ENCODE data around the gene RNASE4.
"Not testable (repeated sequence)": the region's sequence is repeated elsewhere in the genome, so short reads cannot be mapped to it uniquely, and the experiment has no call there.

Gene RNASE4, protein sequence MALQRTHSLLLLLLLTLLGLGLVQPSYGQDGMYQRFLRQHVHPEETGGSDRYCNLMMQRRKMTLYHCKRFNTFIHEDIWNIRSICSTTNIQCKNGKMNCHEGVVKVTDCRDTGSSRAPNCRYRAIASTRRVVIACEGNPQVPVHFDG

DNA sequence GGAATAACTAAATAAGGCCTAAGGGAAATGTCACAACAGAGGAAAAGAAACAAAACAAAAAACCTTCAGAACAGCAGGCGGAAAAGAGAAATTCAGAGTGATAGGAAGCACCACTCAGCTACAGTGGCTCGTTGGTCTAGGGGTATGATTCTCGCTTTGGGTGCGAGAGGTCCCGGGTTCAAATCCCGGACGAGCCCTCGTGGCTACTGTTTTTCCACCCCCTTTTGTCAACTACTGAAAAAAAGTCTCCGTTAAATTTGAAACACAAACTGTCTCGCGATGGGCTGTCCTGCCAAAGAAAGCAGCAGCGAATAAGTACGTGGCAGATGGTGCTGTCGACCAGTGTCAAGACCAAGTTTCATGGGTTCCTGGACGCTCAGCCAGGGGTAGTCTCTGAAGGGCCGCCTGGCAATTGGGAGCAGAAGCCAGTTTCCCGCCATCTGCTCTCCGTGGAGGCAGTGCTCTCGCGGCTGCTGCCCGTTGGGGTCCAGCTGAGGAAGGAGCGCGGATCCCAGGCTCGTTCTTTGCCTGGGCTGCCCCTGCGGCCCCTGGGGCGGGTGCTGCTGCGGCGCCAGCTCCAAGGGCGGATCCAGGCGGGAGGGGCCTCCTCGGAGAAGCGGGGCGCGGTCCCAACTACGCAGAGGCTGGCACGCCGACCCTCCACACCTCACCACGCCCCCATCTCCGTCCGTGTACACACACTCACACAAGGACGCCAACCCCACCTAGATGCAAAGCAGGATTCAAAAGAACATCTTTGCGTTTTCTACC, at the start of gene RNASE4:
TSS of gene RNASE4 (plus strand) at position 670 of the 771 bp plus-strand sequence. CDS start 14,812 bp downstream, outside the sequence.
- peak; percentile 91 to 92 for DNase-seq

DNA sequence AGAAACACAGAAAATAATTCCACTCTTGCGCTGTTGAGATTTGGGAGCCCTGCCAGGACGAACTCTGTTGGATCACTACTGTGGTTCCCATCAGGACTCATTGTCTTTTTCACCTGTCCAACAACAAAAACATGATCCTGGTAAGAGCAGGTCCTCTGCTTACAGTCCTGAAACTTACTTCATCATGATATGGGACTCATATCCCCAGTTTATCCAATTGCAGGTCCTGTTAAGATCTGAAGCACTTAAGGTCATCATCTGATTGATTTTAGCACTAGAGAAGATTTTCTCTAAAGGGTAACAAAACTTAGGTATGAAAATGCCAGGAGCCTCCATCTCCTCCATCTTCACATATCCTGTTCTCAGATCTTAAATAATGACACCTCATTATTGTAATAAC, 42.8 kb upstream of the RNASE4 start, which contains the start of gene OR6S1:
TSS of gene OR6S1 (minus strand) at position 101 of the 400 bp plus-strand sequence. CDS start at position 101, 0 bp downstream.
- DNase-seq = no peak

DNA sequence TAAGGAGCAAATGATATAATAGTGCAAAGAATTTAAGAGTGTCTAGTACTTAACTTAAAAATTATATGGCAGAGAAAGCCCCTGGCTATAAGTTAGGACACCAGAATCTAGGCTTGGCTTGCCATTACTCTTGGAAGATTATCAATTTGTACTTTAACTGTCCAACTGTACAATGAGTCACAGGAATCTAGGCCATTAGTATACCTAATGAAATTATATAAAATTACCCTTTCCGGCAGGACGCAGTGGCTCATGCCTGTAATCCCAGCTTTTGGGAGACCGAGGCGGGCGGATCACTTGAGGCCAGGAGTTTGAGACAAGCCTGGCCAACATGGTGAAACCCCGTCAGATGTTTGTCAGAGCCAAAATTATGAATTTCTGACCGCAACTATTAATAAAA, 42.2 kb upstream of the RNASE4 start:
- no peak for DNase-seq

DNA sequence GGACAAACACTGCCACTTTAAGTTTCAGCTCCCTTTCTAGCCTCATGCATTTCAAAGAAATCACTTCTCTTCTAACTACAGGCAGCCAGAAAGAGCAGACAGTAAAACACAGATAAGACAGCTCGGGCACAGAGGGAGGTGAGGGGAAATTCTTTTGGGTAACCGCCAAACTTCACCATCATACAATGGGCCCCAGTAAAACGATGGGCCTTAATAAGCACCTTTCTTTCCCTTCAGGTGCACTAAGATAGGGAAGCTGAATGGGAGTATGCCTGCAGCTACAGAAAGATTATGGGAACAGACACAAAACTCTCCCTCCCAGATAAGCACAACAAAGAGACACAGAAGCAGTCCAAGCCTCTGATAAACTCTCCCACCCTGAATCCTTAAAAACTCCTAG, 41.6 kb upstream of the RNASE4 start:
- DNase-seq = not testable (repeated sequence)

DNA sequence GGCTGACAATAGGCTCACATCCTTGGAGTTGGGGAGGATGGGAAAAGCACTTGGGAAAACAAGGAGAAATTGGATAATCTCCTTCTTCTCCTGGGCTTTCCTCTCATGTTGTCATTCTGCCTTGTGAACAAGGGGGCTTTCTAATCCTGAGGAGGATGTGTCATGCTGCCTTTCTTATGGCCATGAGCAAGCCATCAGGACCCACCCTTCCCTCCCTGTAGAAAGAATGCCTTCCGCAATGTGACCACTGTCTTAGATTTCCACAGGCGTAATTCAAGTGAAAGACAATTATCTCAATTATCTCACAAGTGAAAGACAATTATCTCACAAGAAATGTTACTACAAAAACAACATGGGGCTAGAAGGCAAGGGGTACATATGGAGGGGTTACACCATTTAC, 39.8 kb upstream of the RNASE4 start:
- DNase-seq = no peak

DNA sequence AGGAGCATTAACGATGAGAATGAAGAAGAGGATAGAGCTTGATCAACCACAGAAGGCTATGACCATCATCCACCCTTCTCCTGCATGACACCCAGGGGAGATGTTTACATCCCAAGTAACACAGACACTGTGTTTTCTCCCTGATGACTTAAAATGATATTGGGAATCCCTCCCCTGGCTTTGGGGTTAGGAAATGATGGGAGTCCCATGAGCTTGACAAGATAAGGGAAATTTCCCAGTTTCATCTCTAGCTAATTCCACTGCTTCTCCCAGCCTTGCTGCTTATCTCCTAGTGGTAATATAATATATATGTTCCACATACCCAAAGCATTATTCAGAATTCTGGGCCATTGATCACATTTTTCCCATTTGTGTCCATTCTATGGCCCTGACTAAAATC, 38.9 kb upstream of the RNASE4 start:
- no peak for DNase-seq

DNA sequence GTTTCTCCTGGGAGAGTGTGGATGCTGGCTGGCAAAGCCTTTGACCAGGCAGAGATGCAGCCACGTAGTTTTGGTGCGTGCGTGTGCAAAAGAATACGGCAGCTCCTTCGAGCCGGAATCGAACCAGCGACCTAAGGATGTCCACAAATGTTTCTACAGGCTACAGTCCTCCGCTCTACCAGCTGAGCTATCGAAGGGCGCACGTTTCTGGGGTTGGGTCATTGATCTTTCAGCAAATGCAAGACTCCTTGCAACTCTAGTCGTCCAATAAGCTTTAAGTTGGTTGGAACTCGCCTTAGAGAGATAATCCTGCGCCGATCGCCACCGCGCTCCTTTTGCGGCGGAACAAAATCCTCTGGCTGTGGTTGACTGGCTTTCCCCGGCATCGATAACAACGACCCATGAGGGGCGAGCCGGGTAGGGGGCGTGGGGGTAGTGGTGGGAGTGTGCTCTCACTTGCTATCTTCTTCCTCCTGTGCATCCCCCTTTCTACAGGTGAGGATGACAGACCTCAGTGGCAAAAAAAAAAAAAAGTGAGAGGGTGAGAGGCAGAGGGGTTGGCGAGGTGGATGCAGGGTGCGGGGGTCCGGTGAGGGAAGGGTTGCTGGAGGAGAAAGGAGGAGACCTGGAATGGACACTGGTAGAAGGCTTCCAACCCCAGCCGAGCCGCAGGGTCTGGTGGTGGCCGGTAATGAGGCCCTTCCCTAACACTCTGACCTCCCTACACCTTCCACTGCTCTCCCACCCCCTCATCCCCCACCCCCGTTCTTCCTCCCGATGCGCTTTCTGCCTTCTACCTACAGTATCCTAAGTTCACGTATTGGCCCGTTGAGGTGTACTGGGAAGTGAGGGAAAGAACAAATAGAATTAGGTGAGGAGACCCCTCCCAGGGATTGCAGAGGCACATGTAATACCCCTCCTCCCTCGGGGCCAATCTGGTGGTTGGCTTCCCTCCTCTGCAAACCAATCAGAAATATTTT, 31.1 kb upstream of the RNASE4 start:
- peak in 1 of 2 experiments; percentile 57 for DNase-seq

DNA sequence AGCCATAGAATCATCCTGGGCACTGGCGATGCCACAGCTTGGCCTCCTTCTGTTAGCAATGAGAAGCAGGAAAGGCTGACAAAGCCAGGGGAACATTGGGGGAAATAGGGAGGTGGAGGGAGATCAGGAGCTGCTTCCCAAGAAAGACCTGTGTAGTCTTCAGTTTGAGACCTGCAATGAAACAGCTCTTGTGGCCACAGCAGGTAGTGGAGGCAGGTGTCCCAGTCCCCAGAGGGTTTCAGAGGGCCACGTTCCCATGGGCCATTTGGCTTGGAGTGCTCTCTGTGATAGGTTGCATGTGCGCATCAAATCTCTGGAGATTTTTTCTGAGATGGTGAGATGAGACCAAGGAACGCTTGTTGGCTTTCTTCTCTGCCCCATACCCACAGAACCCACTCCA, 28.5 kb upstream of the RNASE4 start:
- DNase-seq = no peak

DNA sequence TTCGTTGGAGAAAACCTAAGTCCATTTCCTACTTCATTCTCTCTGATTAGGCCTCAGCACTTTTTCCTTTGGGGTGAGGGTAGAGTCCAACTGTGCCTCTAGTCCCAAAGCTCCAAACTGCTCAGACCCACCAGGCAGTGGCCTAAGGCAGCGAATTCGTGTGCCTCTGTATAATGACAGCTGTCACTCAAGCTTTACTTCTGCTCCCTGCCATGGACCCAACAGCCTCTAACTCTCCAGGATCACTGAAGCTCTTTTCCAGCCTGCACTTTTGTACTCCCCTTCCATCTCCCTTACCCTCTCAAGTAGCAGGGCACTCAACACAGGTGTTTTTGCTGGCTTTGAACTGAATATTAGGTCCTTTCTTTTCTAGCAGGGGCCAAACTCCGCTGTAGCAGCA, 28.1 kb upstream of the RNASE4 start:
- no peak for DNase-seq

DNA sequence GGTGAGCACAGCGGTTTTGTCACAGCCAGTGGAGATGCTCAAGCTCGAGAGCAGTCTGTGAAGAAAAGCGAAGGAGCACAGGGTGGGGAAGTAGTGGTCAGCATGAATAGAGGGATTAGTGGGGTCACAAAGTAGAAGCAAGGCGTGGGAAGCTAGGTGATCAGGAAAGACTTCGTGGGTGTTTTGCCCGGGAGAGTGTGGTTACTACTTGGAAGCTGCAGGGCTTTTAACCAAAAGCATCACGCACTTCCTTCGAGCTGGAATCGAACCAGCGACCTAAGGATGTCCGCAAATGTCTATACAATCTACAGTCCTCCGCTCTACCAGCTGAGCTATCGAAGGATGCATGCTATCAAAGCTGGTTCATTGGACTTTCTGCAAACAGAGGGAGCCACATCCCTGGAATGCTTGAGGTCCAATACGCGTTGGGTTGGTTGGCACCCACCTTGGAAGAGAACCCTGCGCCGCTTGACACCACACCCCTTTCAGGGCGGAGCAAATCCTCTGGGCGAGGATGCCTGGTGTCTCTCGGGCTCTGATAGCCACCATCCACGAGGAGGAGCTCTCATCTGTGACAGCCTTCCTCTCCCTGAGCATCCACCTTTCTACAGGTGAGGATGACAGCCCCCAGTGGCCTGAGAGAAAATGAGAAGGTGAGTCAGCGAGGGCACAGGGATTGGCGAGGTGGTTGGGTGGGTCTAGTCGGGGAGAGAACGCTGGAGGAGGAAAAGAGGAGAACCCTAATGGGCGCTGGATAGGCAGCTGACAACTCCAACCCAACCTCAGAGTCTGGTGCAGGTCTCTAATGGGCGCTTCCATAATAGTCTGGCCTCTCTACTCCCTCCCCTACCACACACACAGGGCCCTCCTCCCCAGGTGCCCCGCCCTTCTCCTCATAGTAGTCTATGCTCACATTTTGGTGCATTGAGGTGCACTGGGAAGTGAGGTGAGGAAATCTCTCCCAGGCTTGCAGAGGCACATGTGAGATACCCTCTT, 26.8 kb upstream of the RNASE4 start:
- no peak for DNase-seq

DNA sequence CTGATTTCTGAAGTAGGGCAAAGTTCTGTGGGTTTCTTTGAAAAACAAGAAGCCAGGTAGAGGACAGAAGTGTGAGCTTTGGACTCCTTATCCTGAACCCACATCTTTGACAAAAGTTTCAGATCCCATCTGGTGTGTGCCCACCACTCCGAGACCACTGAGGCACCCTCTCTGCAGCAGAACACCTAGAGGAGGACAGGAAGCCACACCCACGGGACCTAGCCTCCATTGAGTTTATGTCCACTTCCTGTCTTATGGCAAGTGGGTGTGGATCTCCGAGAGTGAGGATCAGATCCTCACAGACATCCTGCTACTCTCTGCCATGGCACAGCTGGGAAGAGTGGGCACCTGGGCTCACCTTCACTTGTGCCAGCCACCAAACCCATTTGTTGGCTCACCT, 26.1 kb upstream of the RNASE4 start:
- no peak for DNase-seq

DNA sequence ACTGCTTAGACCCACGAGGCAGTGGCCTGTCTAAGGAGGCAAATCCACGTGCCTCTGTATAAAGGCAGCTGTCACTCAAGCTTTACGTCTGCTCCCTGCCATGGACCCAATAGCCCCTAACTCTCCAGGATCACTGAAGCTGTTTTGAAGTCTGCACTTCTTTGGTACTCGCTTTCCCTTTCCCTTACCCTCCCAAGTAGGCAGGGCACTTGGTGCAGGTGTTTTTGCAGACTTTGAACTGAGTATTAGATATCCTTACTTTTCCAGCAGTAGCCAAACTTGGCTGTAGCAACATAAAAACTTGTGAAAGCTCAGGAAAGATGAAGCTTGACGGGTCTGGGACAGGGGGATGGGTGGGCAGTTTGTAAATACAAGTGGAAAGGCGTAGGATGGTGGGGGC, 25.0 kb upstream of the RNASE4 start:
- DNase-seq = no peak

DNA sequence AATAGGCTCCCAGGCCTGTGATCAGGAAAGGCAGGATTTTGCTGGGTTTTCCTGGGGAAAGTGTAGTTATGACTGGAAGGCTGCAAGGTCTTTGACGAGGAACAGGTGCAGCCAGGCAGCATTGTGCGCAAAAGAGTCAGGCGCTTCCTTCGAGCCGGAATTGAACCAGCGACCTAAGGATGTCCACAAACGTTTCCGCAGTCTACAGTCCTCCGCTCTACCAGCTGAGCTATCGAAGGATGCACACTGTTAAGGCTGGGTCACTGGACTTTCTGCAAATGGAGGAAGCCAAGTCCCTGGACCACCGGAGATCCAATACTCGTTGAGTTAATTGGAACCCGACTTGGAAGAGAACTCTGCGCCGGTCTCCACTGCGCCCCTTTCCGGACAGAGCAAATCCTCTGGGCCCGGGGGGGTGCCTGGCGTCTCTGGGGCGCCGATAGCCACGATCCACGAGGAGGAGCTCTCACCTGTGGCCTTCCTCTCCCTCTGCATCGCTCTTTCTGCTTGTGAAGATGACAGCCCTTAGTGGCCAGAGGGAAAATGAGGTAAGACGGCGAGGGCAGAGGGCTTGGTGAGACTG, 24.5 kb upstream of the RNASE4 start:
- DNase-seq = no peak

DNA sequence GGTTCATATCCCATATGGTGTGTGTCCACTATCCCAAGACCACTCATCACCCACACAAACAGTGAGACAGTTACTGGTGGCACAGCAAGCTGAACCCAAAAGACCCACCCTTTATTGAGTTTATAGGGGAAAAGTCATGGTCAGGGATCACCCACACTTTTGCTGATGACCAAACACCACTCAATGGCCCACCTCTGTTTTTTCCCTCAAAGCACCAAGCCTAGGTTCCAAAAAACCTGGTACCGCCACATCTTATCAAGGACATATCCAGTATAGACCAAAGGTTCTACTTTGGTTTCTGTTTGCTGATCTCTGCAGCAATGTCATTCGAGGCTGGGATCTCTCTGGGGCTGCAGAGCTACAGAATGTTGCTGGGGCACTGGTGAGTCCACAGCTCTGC, 23.2 kb upstream of the RNASE4 start:
- DNase-seq = no peak

DNA sequence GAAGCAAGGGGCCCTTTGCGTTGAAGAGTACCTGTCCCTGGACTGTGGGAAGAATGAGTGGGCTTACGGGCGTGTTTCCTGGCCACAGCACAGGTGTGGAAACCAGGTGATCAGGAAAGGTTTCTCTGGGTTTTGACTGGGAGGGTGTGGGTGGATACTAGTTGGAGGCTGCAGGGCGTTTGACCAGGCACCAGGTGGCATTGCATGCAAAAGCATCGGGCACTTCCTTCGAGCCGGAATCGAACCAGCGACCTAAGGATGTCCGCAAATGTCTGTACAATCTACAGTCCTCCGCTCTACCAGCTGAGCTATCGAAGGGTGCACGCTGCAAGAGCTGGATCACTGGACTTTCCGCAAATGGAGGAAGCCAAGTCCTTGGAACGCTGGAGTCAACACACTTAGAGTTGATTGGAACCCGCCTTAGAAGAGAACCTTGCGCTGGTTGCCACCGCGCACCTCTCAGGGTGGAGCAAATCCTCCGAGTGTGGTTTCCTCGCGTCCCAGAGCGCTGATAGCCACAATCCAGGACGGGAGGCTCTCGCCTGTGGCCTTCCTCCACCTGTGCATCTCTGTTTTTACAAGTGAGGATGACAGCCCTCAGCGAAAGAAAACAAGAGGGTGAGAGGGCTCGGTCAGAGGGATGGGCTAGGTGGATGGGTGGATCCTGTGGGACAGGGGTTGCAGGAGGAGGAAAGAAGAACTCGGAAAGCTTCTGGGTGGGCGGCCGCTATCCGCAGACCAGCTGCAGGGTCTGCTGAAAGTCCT, 21.2 kb upstream of the RNASE4 start:
- DNase-seq = peak in 1 of 2 experiments; percentile 64

DNA sequence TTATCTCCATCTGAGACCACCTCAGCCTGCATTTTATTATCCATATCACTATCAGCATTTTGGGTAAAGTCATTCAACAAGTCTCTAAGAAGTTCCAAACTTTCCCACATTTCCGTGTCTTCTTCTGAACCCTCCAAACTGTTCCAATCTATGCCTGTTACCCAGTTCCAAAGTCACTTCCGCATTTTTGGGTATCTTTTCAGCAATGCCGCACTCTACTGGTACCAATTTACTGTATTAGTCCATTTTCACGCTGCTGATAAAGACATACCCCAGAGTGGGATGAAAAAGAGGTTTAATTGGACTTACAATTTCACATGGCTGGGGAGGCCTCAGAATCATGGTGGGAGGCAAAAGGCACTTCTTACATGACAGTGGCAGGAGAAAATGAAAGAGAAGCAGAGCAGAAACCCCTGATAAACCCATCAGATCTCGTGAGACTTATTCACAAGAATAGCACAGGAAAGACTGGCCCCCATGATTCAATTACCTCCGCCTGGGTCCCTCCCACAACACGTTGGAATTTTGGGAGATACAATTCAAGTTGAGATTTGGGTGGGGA, 17.9 kb upstream of the RNASE4 start:
- DNase-seq = not testable (repeated sequence)

DNA sequence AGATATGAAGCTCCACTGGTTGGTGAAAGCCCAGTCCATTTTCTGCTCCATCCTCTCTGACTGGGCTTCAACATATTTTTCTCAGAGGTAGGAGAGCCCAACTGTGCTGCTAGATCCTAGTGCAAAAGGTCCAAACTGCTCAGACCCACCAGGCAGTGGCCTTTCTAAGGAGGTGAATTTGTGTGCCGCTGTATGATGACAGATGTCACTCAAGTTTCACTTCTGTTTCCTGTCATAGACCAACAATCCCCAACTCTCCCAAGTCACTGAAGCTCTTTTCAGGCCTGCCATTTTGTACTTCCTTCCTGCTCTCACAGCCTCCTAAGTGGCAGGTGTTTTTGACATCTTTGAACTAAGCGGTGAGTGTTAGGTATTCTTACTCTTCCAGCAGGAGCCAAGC, 16.4 kb upstream of the RNASE4 start:
- DNase-seq = no peak

DNA sequence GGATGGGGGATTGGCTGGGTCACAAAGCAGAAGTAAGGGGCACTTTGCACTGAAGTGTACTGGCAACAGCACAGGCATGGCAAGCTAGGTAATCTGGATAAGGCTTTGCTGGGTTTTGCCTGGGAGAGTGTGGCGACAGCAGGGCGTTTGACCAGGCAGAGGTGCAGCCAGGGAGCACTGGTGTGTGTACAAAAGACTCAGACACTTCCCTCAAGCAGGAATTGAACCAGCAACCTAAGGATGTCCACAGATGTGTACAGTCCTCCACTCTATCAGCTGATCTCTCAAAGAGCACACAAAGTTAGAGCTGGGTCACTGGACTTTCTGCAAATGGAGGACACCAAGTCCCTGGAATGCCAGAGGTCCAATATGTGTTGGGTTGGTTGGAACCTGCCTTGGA, 15.4 kb upstream of the RNASE4 start:
- DNase-seq = no peak

DNA sequence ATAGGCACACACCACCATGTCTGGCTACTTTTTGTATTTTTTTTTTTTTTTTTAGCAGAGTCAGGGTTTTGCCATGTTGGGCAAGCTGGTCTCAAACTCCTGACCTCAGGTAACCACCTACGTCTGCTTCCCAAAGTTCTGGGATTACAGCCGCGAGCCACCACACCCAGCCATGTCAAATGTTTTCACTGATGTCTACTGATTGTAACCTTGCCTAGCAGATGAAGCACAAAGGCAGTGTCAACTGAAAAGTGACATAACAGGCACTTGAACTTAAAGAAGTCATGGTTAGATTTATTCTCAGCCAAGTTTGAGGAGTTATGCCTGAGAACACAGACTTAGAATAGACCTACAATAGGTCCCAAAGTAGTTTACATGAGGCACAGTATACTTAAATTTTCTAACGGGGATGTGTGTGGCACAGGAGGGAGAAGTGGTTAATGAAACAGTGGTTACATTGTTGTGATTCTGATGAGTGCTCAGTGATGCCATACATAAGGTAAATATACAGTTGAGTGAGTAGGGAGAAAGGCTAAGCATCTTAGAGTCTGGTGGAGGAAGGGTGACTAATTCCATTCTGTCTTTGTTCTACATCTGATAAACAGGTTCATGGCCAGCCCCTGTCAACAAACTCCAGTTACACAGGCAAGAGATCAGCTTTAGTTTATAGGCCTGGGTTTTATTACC, 12.6 kb upstream of the RNASE4 start:
- no peak for DNase-seq

DNA sequence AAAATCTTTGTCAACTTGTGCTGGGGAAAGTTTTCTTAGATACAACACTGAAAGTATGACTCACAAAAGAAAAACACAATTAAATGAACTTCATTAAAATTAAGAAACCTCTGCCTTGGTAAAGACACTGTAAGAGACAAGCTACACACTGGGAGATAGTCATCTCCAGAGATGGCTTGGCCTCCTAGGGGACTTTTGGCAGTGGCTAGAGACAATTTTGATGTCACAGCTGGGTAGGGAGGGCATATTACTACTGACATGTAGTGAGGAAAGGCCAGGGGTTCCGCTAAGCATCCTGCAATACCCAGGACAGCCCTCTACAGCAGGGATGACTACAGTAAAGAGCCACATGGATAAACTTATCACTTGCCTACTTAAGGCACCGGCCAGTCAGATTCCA, 8.7 kb upstream of the RNASE4 start:
- DNase-seq = no peak

Data from NCI-H446 (cell line).